Uterus (tissue), 4 donors: Measurements from ENCODE around the gene SLC66A2. TPM values are rescaled to one million over a fixed set of nuclear protein-coding genes. Genes with fewer than 3 reads are reported as not detected.

ENCODE experiments used
- DNase-seq, 2 donors: peaks; one replicate each; pipeline ENCODE4 v3.0.0-alpha.2; 2019 to 2020
- H3K27ac ChIP-seq, 2 donors: fragments of 200-600 bp; sonication (generic); 1 replicate in 1 of 2; 2 replicates in 1 of 2; pipeline ENCODE4 v1.5.1; 2016 to 2018
- H3K27me3 ChIP-seq, 2 donors: fragments of 200-600 bp; sonication (generic); one replicate each; pipeline ENCODE4 v1.5.1; 2018 to 2019; ENCODE audit warnings: control low read depth in 1 of 2
- H3K36me3 ChIP-seq, 2 donors: fragments of 200-600 bp; sonication (generic); one replicate each; pipeline ENCODE4 v1.5.1; 2019; ENCODE audit warnings: control low read depth in 1 of 2
- H3K4me1 ChIP-seq, 2 donors: fragments of 200-600 bp; sonication (generic); one replicate each; pipeline ENCODE4 v1.5.1; 2018 to 2019; ENCODE audit warnings: control low read depth in 1 of 2
- H3K4me3 ChIP-seq, 2 donors: fragments of 200-600 bp; sonication (generic); 1 replicate in 1 of 2; 2 replicates in 1 of 2; pipeline ENCODE4 v1.5.1; 2018 to 2019; ENCODE audit warnings: mild to moderate bottlenecking in 1 of 2
- H3K9me3 ChIP-seq, 2 donors: fragments of 200-600 bp; sonication (generic); one replicate each; pipeline ENCODE4 v1.5.1; 2019; ENCODE audit warnings: control low read depth in 1 of 2
- CTCF ChIP-seq, 4 experiments: fragments of 200-600 bp in 2 of 4; fragments of 450-650 bp in 2 of 4; sonication (generic) in 2 of 4; IDR thresholded peaks; one replicate each; pipeline ENCODE4 v1.5.1; 2016 to 2019; ENCODE audit warnings: antibody characterized with exemption in 4 of 4, mild to moderate bottlenecking in 2 of 4, moderate library complexity in 1 of 4
- POLR2A ChIP-seq, 2 donors: fragments of 450-650 bp; IDR thresholded peaks; one replicate each; pipeline ENCODE4 v1.6.1; 2016; ENCODE audit warnings: antibody characterized with exemption in 2 of 2, mild to moderate bottlenecking in 1 of 2, moderate library complexity in 1 of 2
- intact Hi-C: fragments of 100-400 bp; cut with DNase I; formaldehyde crosslinking; loops from one replicate; pipeline ENCODE4 v1.15.1; 2023; ENCODE audit warnings: low total_unique reads
- total RNA-seq, 4 donors: library from RNA; depleted of rRNA in 3 of 4; stranded (reverse); fragments of >200 nt in 3 of 4; gene quantifications; one replicate each; pipeline versions ENCODE4 v1.1.0 to v1.2.4, GENCODE V29; 2014 to 2023
- donor health status: DM: yes; HTN: yes; CAD: no.

Gene SLC66A2
- total RNA-seq, 4 donors from 2014 or later, result 20.3 to 42.5 (median 32.5) TPM

- Histone ChIP-seq H3K4me1 (no peaks in the 10 kb centered on the region), H3K27me3 (no peaks in the 10 kb centered on the region), H3K9me3 (peaks cover 0 to 15% of the 10 kb centered on the region in 2 donors), H3K36me3 (no peaks in the 10 kb centered on the region), H3K4me3 (no peak overlapping the region), H3K27ac (no peak overlapping the region)
- DNase-seq, result peak in 1 of 2 donors; percentile 11
- intact Hi-C loops, result no loop called here
- TF ChIP-seq POLR2A (IDR thresholded peaks at IDR 0.05), result no peak
- no peak for TF ChIP-seq CTCF (IDR thresholded peaks at IDR 0.05)
Measured at GRCh38 chr18:79902075-79902474, 49.4 kb downstream of the SLC66A2 start.

GRCh38 chr18:79901665-79902064 is 49.8 kb downstream of the SLC66A2 start:
- TF ChIP-seq CTCF (IDR thresholded peaks at IDR 0.05) (no peak), POLR2A (IDR thresholded peaks at IDR 0.05) (no peak)
- Histone ChIP-seq H3K27ac (no peak overlapping the region), H3K36me3 (no peaks in the 10 kb centered on the region), H3K4me3 (no peak overlapping the region), H3K4me1 (no peaks in the 10 kb centered on the region), H3K9me3 (peaks cover 0 to 15% of the 10 kb centered on the region in 2 donors), H3K27me3 (no peaks in the 10 kb centered on the region)
- intact Hi-C loops, result no loop called here
- no peak for DNase-seq

GRCh38 chr18:79900610-79901570 is 50.6 kb downstream of the SLC66A2 start:
- Histone ChIP-seq H3K27me3 (no peaks in the 10 kb centered on the region), H3K4me1 (no peaks in the 10 kb centered on the region), H3K36me3 (no peaks in the 10 kb centered on the region), H3K27ac (no peak overlapping the region), H3K4me3 (no peak overlapping the region), H3K9me3 (peaks cover 0 to 15% of the 10 kb centered on the region in 2 donors)
- intact Hi-C loops, result no loop called here
- no peak for TF ChIP-seq CTCF (IDR thresholded peaks at IDR 0.05)
- TF ChIP-seq POLR2A (IDR thresholded peaks at IDR 0.05), result no peak
- no peak for DNase-seq

- no peak overlapping the region for H3K27ac ChIP-seq
- no peak overlapping the region for H3K4me3 ChIP-seq
- H3K27me3 ChIP-seq, result no peaks in the 10 kb centered on the region
- intact Hi-C loops, result no loop called here
- peaks cover 0 to 14% of the 10 kb centered on the region in 2 donors for H3K9me3 ChIP-seq
- DNase-seq, result peak in 1 of 2 donors; percentile 9
- H3K4me1 ChIP-seq, result no peaks in the 10 kb centered on the region
- H3K36me3 ChIP-seq, result no peaks in the 10 kb centered on the region
- TF ChIP-seq POLR2A (IDR thresholded peaks at IDR 0.05) (no peak), CTCF (IDR thresholded peaks at IDR 0.05) (no peak)
Measured at GRCh38 chr18:79899609-79900445, 51.6 kb downstream of the SLC66A2 start.
